ENCODE results near the gene SLC10A7.

Gene SLC10A7

GRCh38 chr4:146415829-146416228, 105.9 kb downstream of the SLC10A7 start:
- no peak for TF ChIP-seq CTCF (IDR thresholded peaks at IDR 0.05; ENCODE audit: low read depth, low read length, missing control alignments)
- H3K4me3 ChIP-seq (replicated peaks; ENCODE audit: low read depth, low read length) = no peak overlapping the region
- DNase-seq (ENCODE audit: extremely low read depth, low read depth) = no peak

DNA sequence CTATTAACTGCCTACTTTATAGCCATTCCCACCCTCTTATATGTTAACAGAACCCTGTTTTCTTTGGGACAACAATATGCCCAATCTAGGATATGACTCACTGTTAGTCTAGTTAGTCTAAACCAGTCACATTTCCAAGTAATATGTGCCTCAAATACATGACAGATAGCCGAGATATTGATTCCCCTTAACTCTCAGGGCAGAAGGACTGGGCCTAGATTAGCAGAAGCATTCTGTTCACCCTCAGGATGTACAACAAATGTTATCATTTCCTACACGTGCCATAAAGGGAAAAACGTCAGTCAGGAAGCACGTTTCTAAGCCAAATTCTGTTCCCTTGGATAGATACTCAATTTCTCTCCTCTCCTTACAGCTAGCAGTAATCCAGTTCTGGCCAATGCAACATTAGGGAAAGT, 114.1 kb downstream of the SLC10A7 start:
- DNase-seq (ENCODE audit: extremely low read depth, low read depth) = no peak
- no peak overlapping the region for H3K4me3 ChIP-seq (replicated peaks; ENCODE audit: low read depth, low read length)
- TF ChIP-seq CTCF (IDR thresholded peaks at IDR 0.05; ENCODE audit: low read depth, low read length, missing control alignments) = no peak

- DNase-seq (ENCODE audit: extremely low read depth, low read depth) = no peak
- no peak for TF ChIP-seq CTCF (IDR thresholded peaks at IDR 0.05; ENCODE audit: low read depth, low read length, missing control alignments)
- H3K4me3 ChIP-seq (replicated peaks; ENCODE audit: low read depth, low read length) = no peak overlapping the region
Observed at GRCh38 chr4:146407257-146407656, 114.5 kb downstream of the SLC10A7 start.

GRCh38 chr4:146401274-146401673, 120.5 kb downstream of the SLC10A7 start:
- no peak for TF ChIP-seq CTCF (IDR thresholded peaks at IDR 0.05; ENCODE audit: low read depth, low read length, missing control alignments)
- no peak for DNase-seq (ENCODE audit: extremely low read depth, low read depth)
- H3K4me3 ChIP-seq (replicated peaks; ENCODE audit: low read depth, low read length) = no peak overlapping the region

DNA sequence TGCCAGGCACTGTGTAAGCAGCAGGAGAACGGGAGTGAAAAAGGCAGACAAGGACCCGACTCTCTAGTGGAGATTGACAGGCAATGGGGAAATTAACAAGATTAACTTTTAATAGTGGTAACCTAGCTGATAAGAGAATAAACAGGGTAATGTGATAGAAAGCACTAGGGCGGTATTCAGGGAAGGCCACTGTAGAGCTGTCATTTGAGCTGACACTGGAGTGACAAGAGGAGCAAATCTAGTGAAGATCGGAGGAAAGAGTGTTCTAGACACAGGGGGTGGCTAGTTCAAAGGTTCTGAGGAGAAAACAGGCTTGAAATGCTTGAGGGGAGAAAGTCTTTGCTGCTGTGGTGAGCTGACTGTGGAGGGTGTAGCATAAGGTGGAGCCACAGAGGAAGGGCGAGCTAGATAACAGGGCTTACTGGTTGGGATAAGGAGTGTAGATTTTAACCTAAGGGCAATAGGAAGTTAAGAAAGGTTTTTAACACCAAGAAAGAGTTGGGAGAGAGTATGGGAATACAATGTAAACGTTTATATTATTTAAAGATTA, 122.8 kb downstream of the SLC10A7 start:
- no peak for DNase-seq (ENCODE audit: extremely low read depth, low read depth)
- no peak for TF ChIP-seq CTCF (IDR thresholded peaks at IDR 0.05; ENCODE audit: low read depth, low read length, missing control alignments)
- no peak overlapping the region for H3K4me3 ChIP-seq (replicated peaks; ENCODE audit: low read depth, low read length)

GRCh38 chr4:146398404-146398803, 123.3 kb downstream of the SLC10A7 start:
- H3K4me3 ChIP-seq (replicated peaks; ENCODE audit: low read depth, low read length) = no peak overlapping the region
- TF ChIP-seq CTCF (IDR thresholded peaks at IDR 0.05; ENCODE audit: low read depth, low read length, missing control alignments) = no peak
- DNase-seq (ENCODE audit: extremely low read depth, low read depth) = peak; percentile 14

- no peak for TF ChIP-seq CTCF (IDR thresholded peaks at IDR 0.05; ENCODE audit: low read depth, low read length, missing control alignments)
- DNase-seq (ENCODE audit: extremely low read depth, low read depth) = no peak
- H3K4me3 ChIP-seq (replicated peaks; ENCODE audit: low read depth, low read length) = no peak overlapping the region
Observed at GRCh38 chr4:146389561-146389960, 132.2 kb downstream of the SLC10A7 start.

Measured in HFF-Myc (cell line).